Mesothelial cell of epicardium (in vitro differentiated cells): ENCODE measurements around the gene PHACTR1. TPM values are rescaled to one million over a fixed set of nuclear protein-coding genes. Genes with fewer than 3 reads are reported as not detected.
A peak's percentile ranks its signal among the peaks of the same experiment; 100 is the strongest.

Experiments
- DNase-seq, 2 experiments: peaks; one replicate each; pipeline ENCODE4 v3.0.0; 2021; ENCODE audit warnings: low spot score in 2 of 2; ENCODE audit not compliant: unreplicated experiment in 2 of 2
- H3K27ac Mint-ChIP-seq: 2 replicates; pipeline ENCODE4 v1.8.0; 2021; ENCODE audit warnings: mixed read lengths
- H3K27me3 Mint-ChIP-seq: 2 replicates; pipeline ENCODE4 v1.8.0; 2021; ENCODE audit warnings: low read depth, mixed read lengths
- H3K36me3 Mint-ChIP-seq: 2 replicates; pipeline ENCODE4 v1.8.0; 2021; ENCODE audit warnings: mixed read lengths
- H3K4me1 Mint-ChIP-seq: 2 replicates; pipeline ENCODE4 v1.8.0; 2021; ENCODE audit warnings: mixed read lengths
- H3K4me3 Mint-ChIP-seq: 2 replicates; pipeline ENCODE4 v1.8.0; 2021; ENCODE audit warnings: mild to moderate bottlenecking, moderate library complexity, mixed read lengths
- H3K9me3 Mint-ChIP-seq: 2 replicates; pipeline ENCODE4 v1.8.0; 2021; ENCODE audit warnings: mixed read lengths
- total RNA-seq: library from RNA; stranded (reverse); gene quantifications from 3 replicates; pipeline ENCODE4 v1.2.1, GENCODE V29; 2021
- TF ChIP-seq, protein P1 (sequence below): fragments of 200-600 bp; sonication (generic); IDR thresholded peaks from one replicate; pipeline ENCODE4 v1.5.0; 2021; ENCODE audit warnings: antibody characterized with exemption; ENCODE audit not compliant: unreplicated experiment

The PHACTR1 gene
- total RNA-seq, 1 donor from 2014 or later: 0.76 TPM

DNA sequence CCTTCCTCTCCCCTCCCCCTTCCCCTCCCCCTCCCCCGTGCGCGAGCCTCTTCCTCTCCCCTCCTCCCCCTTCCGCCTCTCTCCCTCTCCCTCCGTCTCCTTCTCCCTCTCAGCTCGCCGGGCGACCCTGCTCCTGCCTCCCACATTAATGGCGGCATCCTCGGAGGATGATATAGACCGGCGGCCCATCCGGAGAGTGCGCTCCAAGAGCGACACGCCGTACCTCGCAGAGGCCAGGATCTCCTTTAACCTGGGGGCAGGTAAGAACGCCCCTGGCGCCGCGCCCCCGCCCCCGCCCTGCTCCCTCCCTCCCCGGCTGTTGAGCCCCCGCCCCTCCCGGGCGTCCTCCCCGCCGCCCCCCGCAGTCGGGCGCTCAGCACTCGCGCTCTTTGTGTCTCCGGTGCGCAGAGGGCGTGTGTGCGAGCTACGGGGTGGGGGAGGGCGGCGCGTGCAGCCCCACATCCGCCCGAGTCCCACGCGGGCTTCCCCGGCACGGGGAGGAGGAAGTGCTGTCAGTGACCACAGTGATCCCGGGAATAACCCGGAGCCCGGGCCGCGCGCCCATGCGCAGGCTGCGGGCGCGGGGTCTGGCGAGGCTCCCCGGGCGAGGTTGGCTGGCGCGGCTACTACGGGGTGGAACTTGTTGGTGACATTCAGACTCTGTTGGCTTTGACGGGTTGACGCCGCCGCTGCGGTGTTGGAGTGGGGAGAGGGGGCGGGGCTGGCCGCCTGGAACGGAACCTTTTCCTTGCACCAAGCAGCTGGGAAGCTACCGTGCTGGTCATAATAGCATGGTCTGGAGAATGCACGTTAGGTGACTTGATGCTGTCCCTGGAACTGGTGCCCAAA lies 33.2 kb downstream of the PHACTR1 start:
- H3K4me3 Mint-ChIP-seq: peak overlapping the region; percentile 60
- H3K36me3 Mint-ChIP-seq: no peaks in the 10 kb centered on the region
- peaks cover 84% of the 10 kb centered on the region for H3K27me3 Mint-ChIP-seq
- H3K9me3 Mint-ChIP-seq: peaks cover 6% of the 10 kb centered on the region
- peaks cover 3% of the 10 kb centered on the region for H3K4me1 Mint-ChIP-seq
- no peak for DNase-seq
- TF ChIP-seq, protein P1, sequence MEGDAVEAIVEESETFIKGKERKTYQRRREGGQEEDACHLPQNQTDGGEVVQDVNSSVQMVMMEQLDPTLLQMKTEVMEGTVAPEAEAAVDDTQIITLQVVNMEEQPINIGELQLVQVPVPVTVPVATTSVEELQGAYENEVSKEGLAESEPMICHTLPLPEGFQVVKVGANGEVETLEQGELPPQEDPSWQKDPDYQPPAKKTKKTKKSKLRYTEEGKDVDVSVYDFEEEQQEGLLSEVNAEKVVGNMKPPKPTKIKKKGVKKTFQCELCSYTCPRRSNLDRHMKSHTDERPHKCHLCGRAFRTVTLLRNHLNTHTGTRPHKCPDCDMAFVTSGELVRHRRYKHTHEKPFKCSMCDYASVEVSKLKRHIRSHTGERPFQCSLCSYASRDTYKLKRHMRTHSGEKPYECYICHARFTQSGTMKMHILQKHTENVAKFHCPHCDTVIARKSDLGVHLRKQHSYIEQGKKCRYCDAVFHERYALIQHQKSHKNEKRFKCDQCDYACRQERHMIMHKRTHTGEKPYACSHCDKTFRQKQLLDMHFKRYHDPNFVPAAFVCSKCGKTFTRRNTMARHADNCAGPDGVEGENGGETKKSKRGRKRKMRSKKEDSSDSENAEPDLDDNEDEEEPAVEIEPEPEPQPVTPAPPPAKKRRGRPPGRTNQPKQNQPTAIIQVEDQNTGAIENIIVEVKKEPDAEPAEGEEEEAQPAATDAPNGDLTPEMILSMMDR: no peak
- H3K27ac Mint-ChIP-seq: no peak overlapping the region

DNA sequence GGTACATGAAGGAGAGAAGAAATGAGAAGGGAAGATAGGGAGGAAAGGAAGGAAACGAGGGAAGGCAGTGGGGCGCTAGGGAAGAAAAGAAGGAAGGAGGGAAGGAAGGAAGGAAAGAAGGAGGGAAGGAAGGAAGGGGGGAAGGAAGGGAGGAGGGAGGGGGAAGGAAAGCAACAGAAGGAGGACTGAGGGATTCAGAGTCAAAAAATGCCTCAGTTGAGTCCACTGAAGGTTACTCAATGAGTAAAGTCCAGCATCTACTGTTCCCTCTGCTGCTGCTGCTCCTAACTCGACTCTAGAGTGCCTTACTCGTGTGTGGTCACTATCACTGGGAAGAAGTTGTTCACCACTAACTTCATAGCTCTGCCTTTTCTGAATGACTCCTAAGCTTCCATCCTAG lies 33.8 kb downstream of the PHACTR1 start:
- Mint-ChIP-seq H3K4me1 (peaks cover 3% of the 10 kb centered on the region), H3K27ac (no peak overlapping the region), H3K27me3 (peaks cover 79% of the 10 kb centered on the region), H3K9me3 (no peaks in the 10 kb centered on the region), H3K36me3 (no peaks in the 10 kb centered on the region), H3K4me3 (peak overlapping the region; percentile 60)
- TF ChIP-seq, protein P1: no peak
- no peak for DNase-seq

DNA sequence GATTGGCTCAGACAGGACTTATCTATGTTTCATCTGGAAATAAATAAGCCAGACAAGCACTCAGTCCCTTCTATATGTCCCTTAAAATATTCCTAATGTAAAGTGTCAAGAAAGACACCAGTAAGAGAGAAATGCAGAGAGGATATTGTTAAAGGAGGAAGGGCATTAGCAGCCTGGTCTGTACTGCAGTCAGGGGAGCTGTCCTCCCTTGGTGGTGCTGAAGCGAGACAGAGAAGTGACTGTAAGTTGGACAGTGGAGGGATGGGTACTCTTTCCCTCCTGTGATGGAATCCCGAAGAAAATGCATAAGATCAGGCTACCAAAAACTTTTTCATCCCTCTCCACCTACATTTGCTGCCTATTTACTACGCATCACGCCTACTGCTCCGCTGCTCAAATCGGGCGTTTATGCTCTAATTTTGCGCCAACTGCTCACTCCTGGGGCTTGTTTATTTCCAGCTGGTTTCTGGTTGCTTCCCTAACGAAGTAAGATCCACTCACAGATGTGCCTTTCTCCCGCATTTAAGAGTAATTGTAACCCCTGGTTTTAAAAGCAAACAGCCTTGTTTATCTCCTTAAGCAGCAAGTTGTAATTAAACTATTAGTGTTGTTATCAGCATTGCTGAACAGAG lies 35.2 kb downstream of the PHACTR1 start:
- no peaks in the 10 kb centered on the region for H3K36me3 Mint-ChIP-seq
- TF ChIP-seq, protein P1: no peak
- no peak overlapping the region for H3K27ac Mint-ChIP-seq
- peaks cover 3% of the 10 kb centered on the region for H3K4me1 Mint-ChIP-seq
- peaks cover 77% of the 10 kb centered on the region for H3K27me3 Mint-ChIP-seq
- DNase-seq: peak; percentile 57 to 86
- H3K9me3 Mint-ChIP-seq: no peaks in the 10 kb centered on the region
- no peak overlapping the region for H3K4me3 Mint-ChIP-seq

DNA sequence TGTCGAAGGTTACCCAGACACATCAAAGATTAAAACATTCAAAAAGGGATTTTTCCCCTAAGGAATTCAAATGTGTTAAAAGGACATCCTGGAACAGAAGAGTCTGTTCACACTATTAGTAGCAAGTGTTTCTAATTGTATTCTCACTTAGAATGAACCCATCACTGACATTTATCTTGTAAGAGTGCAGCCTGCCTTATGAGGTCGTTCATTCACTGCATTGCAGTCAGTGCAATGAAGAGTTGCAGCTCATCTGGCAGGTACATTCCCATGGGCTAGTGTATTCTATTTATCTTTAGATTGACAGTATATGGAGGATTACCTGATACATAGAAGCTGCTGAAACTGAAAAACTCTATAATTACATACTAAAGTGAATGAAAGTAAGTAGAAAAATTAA lies 36.5 kb downstream of the PHACTR1 start:
- no peak for DNase-seq
- Mint-ChIP-seq H3K4me1 (peaks cover 3% of the 10 kb centered on the region), H3K36me3 (no peaks in the 10 kb centered on the region), H3K9me3 (no peaks in the 10 kb centered on the region), H3K4me3 (no peak overlapping the region), H3K27ac (no peak overlapping the region), H3K27me3 (peaks cover 74% of the 10 kb centered on the region)
- TF ChIP-seq, protein P1: no peak

DNA sequence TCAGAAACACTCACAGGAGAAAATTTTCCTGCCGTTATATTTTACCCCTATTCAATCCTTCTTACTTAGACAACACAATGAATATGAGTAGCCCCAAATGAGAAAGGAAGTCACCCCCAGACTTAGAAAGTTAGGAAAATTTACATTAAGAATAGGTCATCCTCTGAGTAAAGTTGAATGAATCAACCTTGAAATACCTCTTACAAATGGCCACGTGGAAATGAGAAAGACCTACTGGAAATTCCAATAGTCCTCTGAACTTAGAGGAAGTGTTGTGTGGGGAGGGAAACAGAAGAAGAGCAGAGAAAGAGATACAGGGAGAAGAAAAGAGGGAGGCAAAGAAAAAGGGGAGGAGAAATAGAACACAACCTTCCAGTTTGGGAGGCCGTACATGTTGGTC lies 43.7 kb downstream of the PHACTR1 start:
- H3K4me1 Mint-ChIP-seq: no peaks in the 10 kb centered on the region

More for the DNA sequence above, 43.7 kb downstream of the PHACTR1 start:
- Mint-ChIP-seq H3K9me3 (no peaks in the 10 kb centered on the region), H3K27ac (no peak overlapping the region), H3K27me3 (peaks cover 72% of the 10 kb centered on the region), H3K36me3 (no peaks in the 10 kb centered on the region), H3K4me3 (no peak overlapping the region)
- no peak for DNase-seq
- TF ChIP-seq, protein P1: no peak
